Stimulated activated CD8-positive, alpha-beta memory T cell treated with anti-CD3 and anti-CD28 coated beads, Interleukin-15, amount 100 ng/mL, for 4 hours (primary cell): ENCODE data around the gene PKD2L1.
"Not testable (repeated sequence)": the region's sequence is repeated elsewhere in the genome, so short reads cannot be mapped to it uniquely, and the experiment has no call there.

ENCODE experiments used
- DNase-seq, 2 donors: peaks; one replicate each; pipeline ENCODE4 v3.0.0-alpha.2; 2020; ENCODE audit warnings: low read depth in 2 of 2

Gene PKD2L1

DNA sequence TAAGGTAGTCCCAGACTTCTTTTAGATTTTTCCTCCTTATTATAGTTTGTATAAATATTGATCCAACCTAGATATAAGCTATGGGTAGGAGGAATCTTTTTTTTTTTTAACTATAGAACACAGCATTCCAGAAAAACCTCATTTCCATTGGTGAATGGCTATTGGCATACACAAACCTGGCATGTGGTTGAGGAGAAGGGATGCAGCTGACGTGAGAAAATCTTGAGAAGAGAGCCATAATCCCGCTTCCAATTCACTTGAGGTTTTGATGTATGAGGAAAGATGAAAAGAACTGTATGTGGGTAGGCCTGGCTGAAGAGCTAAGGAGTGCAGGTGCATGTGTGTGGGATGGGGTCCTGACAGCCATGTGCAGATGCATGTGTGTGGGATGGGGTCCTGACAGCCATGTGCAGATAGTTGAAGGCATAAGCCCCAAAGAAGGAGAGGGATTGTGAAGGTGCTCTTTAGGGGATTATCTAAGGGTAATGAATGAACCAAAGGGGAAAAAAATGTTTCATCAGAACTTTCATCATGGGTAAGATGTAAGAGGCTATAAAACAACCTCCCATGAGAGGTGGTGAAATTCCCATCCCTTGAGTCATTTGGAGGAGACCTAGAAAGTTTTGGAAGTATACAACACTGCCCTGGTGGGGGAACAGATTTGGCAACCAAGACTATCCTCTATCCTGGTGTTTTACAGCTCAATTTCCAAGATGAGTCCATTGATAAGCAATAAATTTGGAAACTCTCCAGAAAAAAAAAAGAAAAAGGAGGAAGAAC lies 3.8 kb upstream of the PKD2L1 start:
- no peak for DNase-seq

DNA sequence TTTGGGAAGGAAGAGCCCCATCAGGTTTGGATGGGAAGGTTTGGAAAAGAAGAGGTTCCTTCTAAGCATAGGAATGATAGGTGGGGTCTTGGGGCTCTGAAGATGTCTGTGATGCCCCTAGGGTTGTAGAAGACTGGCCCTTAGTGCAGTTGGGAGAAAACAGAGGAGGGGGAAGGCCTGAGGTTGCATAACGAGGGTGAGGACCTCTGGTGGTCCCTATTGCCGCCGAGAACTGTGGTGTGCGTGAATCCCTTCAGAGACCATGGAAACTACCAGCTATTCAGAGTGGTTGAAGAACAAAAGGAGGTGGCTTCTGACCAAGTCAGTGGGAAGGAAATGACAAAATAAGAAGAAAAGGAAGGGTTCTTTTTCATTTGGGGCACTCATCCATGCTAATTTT lies 3.1 kb upstream of the PKD2L1 start:
- no peak for DNase-seq

DNA sequence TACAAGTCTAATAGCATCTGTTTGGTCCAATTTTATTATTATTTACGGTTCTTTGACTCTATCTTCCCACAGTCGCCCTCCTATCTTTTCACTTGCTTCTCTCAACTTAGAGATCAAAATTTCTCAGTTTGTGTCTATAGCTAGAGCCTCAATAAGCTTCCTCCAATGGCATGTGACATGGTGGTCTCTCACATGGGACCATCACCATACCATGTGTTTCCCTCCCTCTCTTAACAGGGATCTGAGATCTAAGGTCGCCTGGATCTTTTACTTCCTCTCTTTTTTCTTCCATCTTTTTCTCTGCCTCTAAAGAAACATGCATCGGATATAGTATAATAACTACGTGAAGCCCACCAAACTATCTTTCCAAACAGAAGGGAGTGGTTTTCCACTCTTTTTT lies 1.8 kb downstream of the PKD2L1 start:
- no peak for DNase-seq

DNA sequence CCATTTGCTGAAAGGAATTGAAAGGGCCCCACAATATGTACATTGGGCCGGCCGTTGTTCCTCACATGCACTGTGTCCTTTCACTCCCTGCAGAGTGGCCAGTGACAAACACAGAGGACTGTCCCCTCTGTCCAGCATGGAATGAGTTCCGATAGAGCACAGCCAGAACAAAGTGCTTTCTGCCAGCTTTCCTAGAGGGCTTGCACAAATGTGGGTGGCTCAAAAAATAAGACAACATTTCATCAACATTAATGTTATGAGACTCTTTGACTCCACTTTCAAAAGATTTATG lies 2.4 kb downstream of the PKD2L1 start:
- DNase-seq: no peak

DNA sequence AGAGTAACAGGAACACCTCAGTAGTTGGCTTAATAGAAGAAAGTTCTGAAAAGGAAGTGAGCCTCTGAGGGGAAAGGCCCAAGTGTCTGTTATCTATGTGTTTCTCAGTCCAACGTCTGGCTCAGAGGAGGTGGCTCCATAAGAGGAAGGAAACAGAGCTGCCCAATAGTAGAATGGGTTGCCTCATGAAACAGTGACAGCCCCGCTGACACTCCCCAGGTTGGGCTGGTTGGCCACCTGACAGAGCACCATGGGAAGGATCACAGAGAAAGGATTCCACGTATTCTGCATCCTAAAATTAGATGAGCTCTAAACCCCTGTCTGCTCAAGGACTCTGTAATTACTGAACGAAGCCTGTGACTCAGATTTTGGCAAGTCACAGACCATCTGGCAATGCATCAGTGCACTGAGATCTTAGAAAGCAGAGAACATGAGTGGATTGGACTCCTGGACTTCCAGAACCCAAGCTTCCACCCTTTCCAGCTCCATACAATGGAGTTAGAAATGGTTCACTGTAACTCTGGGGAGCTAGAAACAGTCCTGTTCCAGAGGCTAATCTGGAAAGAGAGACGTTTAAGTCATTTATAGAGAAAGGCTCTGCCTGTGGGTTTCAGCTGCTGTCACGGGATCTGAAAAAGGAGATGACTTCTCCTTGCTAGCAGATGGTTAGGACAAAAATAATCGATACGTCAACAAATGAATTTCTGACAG lies 2.9 kb downstream of the PKD2L1 start:
- DNase-seq: no peak

DNA sequence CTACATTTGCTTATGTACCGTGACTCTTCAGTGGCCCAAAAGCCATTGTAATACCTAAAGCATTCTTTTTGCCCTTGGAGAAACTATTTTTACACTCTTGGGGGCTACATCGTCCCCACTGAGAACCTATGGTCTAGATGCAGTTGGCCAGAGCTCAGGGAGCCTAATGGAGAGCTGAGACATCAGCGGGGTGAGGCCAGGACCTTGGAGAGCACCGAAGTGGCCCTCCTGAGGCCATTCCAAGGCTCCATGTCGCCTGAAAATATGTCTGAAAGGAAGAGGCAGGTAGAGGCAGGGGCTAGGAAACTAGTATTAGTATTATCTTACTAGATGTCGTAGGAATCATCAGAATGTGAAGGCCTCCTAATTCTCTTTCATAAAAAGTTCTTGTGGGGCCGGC lies 4.9 kb downstream of the PKD2L1 start:
- DNase-seq: no peak

DNA sequence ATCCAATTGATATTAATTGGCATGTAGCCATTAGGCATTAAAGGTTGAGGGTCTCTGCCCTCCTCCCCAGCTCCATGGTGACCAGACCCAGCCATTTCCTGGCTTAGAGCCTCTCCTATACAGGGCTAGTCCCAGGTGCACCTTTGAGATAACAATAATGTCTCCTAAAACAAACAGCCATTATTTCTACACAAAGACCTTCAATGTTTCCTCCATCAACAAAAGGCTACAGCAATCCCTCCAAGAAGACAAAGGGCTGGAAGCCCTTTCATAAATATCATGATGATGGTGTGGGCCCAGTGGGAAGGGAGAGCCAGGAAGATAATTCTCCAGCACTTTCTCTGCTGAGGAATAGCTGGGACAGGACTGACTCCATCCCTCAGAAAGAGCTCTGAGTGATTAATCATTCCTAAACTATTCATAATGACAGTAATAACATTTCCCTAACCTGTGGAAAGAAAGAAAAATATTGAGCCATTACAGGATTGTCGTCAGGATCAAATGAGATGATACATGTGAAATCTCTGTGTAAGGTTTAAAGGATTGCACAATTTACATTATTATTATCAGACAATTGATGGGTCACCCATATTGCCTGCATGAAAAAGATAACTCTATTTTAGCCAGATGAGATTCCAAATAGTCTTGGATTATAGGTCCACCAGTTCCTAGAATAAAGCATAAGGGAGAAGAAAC lies 10.2 kb downstream of the PKD2L1 start:
- DNase-seq: no peak

DNA sequence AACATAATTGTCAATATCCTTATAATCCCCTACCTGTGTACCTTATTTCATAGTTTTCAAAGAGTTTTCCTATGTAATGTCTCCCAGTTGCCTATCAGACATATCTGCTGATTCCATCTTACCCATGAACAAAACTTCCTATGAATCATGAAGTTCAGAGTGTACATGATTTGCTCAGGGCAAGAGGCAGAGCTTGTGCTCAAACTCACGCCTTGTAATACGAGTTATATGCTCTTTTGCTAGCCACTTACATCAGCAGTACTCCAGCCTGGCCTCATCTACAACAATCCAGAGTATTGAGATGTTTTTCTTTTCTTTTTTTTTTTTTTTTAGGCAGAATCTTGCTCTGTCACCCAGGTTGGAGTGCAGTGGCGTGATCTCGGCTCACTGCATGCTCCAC lies 11.8 kb downstream of the PKD2L1 start:
- DNase-seq: no peak

DNA sequence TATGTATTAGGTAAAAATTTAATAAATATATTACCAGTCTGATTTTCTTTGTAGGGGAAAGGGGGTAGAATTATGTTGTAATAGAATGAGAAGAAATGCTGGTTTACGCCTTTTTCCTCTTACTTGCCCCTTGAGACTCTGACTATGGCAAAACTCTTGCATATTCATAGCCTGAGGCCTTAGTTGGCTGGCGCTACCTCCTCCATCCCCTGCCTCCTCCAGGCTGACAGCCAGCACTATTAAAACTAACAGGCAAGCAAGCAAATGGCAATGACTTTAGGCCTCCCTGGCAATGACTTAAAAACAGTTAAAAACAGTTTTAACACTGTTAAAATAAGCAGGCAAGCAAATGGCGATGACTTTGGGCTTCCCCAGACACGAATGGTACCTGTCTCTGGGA lies 14.4 kb downstream of the PKD2L1 start:
- no peak for DNase-seq

DNA sequence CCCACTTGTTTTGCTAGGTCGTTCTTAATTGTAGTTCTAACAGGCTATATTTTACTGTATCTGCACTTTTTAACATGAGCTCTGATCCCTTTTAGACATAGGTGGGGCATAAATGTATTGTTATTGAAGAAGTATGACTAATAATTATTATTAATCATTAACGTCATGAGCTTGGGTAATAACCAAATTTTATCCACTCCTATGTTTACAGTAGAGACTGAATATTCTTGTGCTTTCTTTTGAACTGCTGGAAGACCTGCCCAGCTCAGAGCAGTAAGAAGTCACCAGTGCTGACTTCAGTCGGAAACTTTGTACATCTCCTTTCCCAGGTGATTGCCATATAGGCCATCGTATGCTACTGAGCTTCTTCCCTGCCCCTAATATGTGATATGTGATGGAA lies 18.7 kb downstream of the PKD2L1 start:
- DNase-seq: no peak

DNA sequence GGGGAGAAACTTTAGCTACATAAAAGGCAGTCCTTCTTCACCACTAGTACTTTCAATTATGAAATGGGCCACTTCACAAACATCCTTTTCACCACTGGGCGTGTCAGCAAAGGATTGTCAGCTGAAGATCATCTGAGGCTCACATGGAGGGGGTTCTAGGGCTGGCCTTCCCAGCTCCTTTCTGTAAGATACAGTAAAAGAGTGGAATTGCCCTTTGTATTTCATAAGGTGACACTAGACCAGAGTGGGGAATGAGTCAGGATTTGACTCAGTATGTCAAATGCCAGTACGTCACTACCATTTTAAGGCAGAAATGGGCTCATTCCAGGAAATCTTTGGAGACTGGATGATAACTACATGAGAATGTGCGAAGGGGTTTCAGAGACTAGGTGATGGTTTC lies 22.3 kb downstream of the PKD2L1 start:
- no peak for DNase-seq

DNA sequence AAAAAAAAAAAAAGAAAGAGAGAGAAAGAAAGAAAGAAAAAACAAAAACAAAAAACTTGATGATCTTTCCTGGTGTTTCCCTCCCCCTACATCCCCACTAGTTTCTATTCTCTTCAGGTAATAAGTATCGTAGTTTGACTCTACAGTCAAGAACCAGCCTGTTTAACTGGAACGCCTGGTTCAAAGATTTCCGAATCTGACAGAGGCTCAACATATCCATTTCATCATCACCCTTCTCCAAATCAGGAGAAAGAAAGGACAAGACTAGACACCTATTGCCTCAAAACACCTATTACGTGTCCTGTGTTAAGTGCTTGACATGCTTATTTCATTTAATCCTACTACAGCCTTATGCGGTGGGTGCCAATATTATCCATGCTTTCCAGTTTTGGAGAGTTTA lies 23.2 kb downstream of the PKD2L1 start:
- no peak for DNase-seq

DNA sequence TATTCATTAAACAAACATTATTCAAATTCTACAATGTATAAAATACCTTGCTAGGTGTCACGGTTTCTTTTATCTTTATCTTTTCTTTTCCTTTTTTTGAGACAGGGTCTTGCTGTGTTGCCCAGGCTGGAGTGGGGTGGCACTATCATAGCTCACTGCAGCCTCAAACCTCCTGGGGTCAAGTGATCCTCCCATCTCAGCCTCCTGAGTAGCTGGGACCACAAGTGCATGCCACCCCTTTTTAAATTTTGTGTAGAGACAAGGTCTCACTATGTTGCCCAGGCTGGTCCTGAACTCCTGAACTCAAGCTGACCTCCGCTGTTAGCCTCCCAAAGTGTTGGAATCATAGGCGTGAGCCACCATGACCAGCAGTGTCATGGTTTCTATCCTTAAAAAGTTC lies 25.6 kb downstream of the PKD2L1 start:
- DNase-seq: no peak

DNA sequence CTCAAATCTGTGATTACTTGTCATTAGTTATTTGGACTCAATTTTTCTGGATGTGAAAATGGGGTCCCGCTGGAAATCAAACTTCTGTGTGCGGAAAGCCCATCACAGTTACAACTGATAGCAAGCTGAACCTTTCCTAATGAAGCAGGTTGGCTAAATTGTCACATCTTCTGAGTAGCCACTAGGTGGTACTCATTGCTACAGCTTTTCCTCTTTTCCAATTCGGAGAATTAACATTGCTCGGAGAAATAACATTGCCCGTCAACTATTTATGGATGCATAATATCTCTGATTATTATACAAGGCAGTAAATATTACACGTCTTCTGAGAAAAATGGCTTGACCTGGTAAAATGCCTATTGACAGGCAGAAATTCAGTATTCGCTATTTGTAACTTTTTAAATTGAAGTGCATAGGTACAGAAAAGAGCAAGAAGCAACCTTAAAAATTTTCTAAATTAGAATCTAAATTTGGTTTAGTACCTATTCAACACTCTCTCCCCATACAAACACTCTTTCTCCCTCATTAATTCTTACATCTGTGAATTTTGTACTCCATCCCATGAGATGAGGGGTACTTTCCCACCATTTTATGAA lies 26.2 kb downstream of the PKD2L1 start:
- no peak for DNase-seq

DNA sequence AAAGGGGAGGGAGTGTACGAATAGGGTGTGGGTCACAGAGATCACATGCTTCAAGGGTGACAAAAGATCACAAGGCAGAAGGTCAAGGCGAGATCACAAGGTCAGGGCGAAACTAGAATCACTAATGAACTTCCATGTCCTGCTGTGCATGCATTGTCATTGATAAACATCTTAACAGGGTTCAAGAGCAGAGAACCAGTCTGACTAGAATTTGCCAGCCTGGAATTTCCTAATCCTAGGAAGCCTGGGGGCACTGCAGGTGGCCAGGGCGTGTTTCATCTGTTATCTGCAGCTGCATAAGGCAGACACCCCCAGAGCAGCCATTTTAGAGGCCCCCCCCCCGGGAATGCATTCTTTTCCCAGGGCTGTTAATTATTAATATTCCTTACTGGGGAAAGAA lies 28.9 kb downstream of the PKD2L1 start:
- not testable (repeated sequence) for DNase-seq

DNA sequence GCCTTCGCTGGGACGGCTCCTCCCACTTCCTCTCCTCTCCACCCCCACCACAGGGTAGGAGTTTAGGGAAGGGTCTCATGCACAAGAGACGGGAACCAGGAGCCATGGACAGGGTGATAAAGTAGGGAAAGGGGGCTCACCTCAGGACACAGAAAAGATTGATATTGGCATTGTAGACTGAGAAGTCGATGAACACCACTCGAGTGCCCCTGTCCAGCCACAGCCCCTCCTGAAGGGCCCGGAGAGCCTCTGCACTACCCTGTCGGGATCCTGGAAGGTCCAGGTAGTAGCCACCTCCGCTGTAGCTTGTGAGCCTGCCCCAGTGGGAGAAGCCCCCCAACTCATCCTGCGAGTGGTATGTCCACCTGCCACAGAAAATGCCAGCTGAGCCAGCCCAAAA lies 32.8 kb downstream of the PKD2L1 start:
- DNase-seq: no peak

DNA sequence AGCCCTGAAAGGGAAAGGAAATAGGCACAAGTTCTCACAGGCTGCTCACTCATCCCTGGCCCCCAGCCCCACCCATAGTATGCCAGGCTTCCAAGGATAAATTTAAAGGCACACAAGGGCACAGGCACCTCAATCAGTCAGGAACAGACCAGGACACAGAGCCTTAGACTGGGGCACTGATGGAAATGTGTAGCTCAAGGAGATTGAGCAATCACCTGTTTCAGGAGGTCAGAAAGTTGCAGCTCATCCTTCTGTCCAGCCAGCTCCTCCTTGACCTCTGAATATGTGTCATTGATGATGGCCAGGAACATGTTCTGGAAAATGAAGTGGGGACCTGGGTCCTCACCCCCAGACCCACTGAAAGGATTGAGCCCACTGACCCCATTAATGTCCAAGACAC lies 37.0 kb downstream of the PKD2L1 start:
- no peak for DNase-seq

DNA sequence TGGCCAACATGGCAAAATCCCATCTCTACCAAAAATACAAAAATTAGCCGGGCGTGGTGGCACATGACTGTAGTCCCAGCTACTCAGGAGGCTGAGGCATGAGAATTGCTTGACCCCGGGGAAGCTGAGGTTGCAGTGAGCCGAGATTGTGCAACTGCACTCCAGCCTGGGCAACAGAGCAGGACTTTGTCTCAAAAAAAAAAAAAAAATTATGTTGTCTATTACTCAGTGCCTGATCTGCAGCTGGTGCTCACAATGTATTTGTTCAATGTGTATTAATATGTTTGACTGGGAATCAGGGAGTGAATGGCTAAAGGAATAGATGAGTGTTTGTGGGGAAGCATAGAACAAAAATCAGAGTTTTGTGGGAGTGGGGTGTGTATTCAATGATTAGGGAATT lies 37.7 kb downstream of the PKD2L1 start:
- not testable (repeated sequence) for DNase-seq

DNA sequence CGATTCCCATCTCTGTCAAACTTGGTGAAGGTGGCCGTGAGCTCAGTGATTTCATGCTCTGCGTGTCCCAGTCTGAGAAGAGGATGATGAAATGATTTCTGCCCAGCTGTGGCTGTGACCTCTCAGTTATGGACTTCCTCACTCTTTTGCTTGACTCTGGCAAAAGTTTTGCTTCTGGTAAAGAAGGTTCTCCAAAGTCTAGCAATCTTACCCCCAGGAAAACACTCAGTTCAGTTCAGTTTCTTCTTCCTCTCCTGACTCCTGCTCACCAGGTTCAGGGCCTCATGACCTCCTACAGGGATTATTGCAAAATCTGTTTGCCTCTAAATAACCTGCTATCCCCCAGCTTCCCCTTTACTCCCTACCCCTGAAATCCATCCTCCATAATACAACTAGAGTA lies 38.7 kb downstream of the PKD2L1 start:
- no peak for DNase-seq

DNA sequence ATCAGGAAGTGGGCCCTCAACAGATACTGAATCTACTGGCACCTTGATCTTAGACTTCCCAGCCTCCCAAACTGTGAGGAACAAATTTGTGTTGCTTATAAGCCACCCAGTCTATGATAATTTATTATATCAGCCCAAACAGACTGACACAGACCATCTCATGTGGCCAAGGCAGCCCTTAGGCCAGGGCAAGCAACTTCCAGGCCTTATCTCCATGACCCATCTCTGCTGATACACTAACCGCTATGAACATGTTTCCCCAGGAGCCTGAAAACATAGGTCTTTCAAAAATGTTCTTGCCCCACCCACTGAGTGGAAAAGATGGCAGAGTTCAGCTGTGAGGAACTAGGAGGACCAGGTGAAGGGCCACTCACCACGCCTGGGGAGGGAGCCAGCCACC lies 40.4 kb downstream of the PKD2L1 start:
- no peak for DNase-seq

DNA sequence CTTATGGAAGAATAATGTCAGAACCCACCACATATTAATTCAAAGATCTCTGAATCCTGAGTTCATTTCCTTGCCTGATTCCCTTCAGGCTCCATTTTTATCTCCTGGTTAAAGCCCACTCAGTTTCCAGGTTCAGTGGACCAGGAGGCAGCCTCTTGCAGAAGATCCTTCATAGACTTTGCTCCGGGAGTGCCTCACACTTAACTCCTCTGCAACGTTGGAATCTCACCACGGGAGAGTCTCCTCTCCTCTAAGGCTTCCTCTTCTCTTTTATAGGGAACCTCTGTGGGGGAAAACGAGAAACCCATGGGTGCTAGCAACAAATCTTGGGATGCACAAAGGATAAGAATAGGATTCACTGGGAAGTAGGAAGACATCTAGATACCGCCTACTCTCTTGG lies 41.8 kb downstream of the PKD2L1 start:
- DNase-seq: no peak

DNA sequence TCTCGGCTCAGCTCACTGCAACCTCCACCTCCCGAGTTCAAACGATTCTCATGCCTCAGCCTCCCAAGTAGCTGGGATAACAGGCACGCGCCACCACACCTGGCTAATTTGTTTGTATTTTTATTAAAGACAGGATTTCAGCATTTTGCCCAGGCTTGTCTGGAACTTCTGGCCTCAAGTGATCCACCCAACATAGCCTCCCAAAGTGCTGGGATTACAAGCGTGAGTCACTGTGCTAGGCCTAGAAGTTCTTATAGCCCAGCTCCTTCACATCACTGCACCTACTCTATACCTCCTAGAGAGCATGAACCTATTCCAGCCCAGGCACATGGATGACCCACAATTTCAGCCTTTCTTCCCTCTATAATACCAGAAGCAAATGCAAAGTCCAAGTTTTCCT lies 42.3 kb downstream of the PKD2L1 start:
- no peak for DNase-seq
